GM10266 (cell line): ENCODE measurements around the gene PPM1F.
A peak's percentile ranks its signal among the peaks of the same experiment; 100 is the strongest.

Experiments
- DNase-seq: peaks from one replicate; pipeline ENCODE4 v3.0.0; 2012; ENCODE audit errors: extremely low spot score
- CTCF ChIP-seq: IDR thresholded peaks from 2 replicates; pipeline ENCODE4 v1.5.1; 2012; ENCODE audit warnings: mild to moderate bottlenecking, low read depth; ENCODE audit not compliant: control insufficient read depth, insufficient read depth; ENCODE audit errors: missing control alignments

PPM1F gene

GRCh38 chr22:21992593-21993237 is 40.1 kb upstream of the PPM1F start:
- no peak for TF ChIP-seq CTCF
- DNase-seq: no peak

- no peak for DNase-seq
- no peak for TF ChIP-seq CTCF
Measured at GRCh38 chr22:21991774-21992173, 39.1 kb upstream of the PPM1F start.

- no peak for DNase-seq
- TF ChIP-seq CTCF: no peak
Measured at GRCh38 chr22:21991304-21991596, 38.6 kb upstream of the PPM1F start.

GRCh38 chr22:21990445-21991303 is 38.0 kb upstream of the PPM1F start:
- DNase-seq: no peak
- TF ChIP-seq CTCF: no peak

GRCh38 chr22:21989049-21989448 is 36.4 kb upstream of the PPM1F start:
- no peak for TF ChIP-seq CTCF
- no peak for DNase-seq

- no peak for TF ChIP-seq CTCF
Measured at GRCh38 chr22:21985214-21985613, 32.6 kb upstream of the PPM1F start.

GRCh38 chr22:21984793-21985192 is 32.1 kb upstream of the PPM1F start:
- TF ChIP-seq CTCF: peak; percentile 36
- no peak for DNase-seq

More at GRCh38 chr22:21985214-21985613, 32.6 kb upstream of the PPM1F start:
- DNase-seq: no peak
